Erythroblast (primary cell): ENCODE results near the gene NRXN3.

ENCODE experiments used
- GATA1 ChIP-seq: IDR thresholded peaks from 2 replicates; pipeline ENCODE4 v1.6.1; 2011; ENCODE audit warnings: low read depth, mild to moderate bottlenecking, control low read depth, low read length, moderate library complexity
- POLR2A ChIP-seq: IDR thresholded peaks from 2 replicates; pipeline ENCODE4 v1.6.1; 2011; ENCODE audit warnings: mild to moderate bottlenecking, low read length

DNA sequence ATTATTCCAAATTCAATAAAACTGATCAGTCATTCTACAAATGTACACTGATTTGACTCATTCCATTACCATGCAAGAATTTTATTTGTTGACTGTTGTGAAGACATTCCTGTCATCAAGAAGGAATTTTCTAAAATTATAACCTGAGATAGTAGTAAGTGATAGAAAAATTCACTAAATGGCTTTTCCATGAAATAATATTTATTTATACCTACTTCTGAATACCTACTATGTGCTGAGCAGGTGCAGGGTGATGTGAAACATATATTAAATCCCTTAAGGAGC is 841.7 kb downstream of the NRXN3 start:
- TF ChIP-seq POLR2A (no peak), GATA1 (no peak)
